Prostate gland (tissue), 2 donors: Measurements from ENCODE around the gene PTK6. TPM values are rescaled to one million over a fixed set of nuclear protein-coding genes. Genes with fewer than 3 reads are reported as not detected.
A peak's percentile ranks its signal among the peaks of the same experiment; 100 is the strongest.

Experiments used
- DNase-seq: peaks from one replicate; pipeline ENCODE4 v3.0.0-alpha.2; 2019; ENCODE audit warnings: low spot score
- H3K27ac ChIP-seq, 2 donors: fragments of 200-600 bp; sonication (generic); 2 replicates each; pipeline ENCODE4 v1.5.1; 2017 to 2019
- H3K27me3 ChIP-seq: fragments of 200-600 bp; sonication (generic); replicated peaks from 2 replicates; pipeline ENCODE4 v1.5.1; 2019; ENCODE audit not compliant: insufficient read depth
- H3K36me3 ChIP-seq, 2 donors: fragments of 200-600 bp; sonication (generic); 1 replicate in 1 of 2; 2 replicates in 1 of 2; pipeline versions ENCODE4 v1.5.1 to v1.8.1; 2017 to 2019
- H3K4me1 ChIP-seq: fragments of 200-600 bp; sonication (generic); replicated peaks from 2 replicates; pipeline ENCODE4 v1.5.1; 2019
- H3K4me3 ChIP-seq, 2 donors: fragments of 200-600 bp; sonication (generic); 2 replicates each; pipeline ENCODE4 v1.5.1; 2017 to 2019
- H3K9me3 ChIP-seq: fragments of 200-600 bp; sonication (generic); 2 replicates; pipeline ENCODE4 v1.5.1; 2017
- POLR2A ChIP-seq: fragments of 450-650 bp; IDR thresholded peaks from one replicate; pipeline ENCODE4 v1.6.1; 2016; ENCODE audit warnings: antibody characterized with exemption, mild to moderate bottlenecking
- POLR2AphosphoS5 ChIP-seq: sonication (generic); formaldehyde crosslinking; IDR thresholded peaks from one replicate; pipeline ENCODE4 v1.6.1; 2017; ENCODE audit warnings: antibody characterized with exemption
- WGBS: methylation state at CpG from one replicate; pipeline ENCODE4 v1.1.5; 2018; 5-methylcytosine and 5-hydroxymethylcytosine counted together
- intact Hi-C: fragments of 100-400 bp; cut with DNase I; formaldehyde crosslinking; loops from one replicate; pipeline ENCODE4 v1.14.2; 2022
- total RNA-seq, 2 donors: library from RNA; depleted of rRNA; stranded (reverse); fragments of >200 nt; gene quantifications; one replicate each; pipeline ENCODE4 v1.1.0, GENCODE V29; 2016
- TF ChIP-seq, protein P1 (sequence below), 4 experiments: fragments of 200-600 bp in 2 of 4; fragments of 450-650 bp in 2 of 4; sonication (generic) in 2 of 4; IDR thresholded peaks; 1 replicate in 3 of 4; 2 replicates in 1 of 4; pipeline ENCODE4 v1.5.1; 2016 to 2019; ENCODE audit warnings: antibody characterized with exemption in 4 of 4, mild to moderate bottlenecking in 2 of 4, moderate library complexity in 2 of 4

Gene PTK6
- total RNA-seq, 2 donors from 2014 or later, result 0.77 to 1.1 TPM

DNA sequence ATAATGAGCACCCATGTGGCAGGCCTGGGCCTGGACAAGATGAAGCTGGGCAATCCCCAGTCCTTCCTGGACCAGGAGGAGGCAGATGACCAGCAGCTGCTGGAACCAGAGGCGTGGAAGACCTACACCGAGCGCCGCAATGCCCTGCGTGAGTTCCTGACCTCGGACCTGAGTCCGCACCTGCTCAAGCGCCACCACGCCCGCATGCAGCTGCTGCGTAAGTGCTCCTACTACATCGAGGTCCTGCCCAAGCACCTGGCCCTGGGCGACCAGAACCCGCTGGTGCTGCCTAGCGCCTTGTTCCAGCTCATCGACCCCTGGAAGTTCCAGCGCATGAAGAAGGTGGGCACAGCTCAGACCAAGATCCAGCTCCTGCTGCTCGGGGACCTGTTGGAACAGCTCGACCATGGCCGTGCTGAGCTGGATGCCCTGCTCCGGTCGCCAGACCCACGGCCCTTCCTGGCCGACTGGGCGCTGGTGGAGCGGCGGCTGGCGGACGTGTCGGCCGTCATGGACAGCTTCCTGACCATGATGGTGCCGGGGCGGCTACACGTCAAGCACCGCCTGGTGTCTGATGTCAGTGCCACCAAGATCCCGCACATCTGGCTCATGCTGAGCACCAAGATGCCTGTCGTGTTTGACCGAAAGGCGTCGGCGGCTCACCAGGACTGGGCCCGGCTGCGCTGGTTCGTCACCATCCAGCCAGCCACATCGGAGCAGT lies 18.6 kb upstream of the PTK6 start:
- 94% methylated on average over 30 of the region's 45 CpGs for WGBS
- Histone ChIP-seq H3K4me1 (no peaks in the 10 kb centered on the region), H3K36me3 (peaks cover 0 to 4% of the 10 kb centered on the region in 2 donors), H3K4me3 (no peak overlapping the region), H3K9me3 (no peaks in the 10 kb centered on the region), H3K27ac (no peak overlapping the region), H3K27me3 (no peaks in the 10 kb centered on the region)
- no peak for DNase-seq
- intact Hi-C loops, result no loop called here
- TF ChIP-seq, protein P1, sequence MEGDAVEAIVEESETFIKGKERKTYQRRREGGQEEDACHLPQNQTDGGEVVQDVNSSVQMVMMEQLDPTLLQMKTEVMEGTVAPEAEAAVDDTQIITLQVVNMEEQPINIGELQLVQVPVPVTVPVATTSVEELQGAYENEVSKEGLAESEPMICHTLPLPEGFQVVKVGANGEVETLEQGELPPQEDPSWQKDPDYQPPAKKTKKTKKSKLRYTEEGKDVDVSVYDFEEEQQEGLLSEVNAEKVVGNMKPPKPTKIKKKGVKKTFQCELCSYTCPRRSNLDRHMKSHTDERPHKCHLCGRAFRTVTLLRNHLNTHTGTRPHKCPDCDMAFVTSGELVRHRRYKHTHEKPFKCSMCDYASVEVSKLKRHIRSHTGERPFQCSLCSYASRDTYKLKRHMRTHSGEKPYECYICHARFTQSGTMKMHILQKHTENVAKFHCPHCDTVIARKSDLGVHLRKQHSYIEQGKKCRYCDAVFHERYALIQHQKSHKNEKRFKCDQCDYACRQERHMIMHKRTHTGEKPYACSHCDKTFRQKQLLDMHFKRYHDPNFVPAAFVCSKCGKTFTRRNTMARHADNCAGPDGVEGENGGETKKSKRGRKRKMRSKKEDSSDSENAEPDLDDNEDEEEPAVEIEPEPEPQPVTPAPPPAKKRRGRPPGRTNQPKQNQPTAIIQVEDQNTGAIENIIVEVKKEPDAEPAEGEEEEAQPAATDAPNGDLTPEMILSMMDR (IDR thresholded peaks at IDR 0.05), result no peak
- no peak for TF ChIP-seq POLR2A
- TF ChIP-seq POLR2AphosphoS5, result no peak

DNA sequence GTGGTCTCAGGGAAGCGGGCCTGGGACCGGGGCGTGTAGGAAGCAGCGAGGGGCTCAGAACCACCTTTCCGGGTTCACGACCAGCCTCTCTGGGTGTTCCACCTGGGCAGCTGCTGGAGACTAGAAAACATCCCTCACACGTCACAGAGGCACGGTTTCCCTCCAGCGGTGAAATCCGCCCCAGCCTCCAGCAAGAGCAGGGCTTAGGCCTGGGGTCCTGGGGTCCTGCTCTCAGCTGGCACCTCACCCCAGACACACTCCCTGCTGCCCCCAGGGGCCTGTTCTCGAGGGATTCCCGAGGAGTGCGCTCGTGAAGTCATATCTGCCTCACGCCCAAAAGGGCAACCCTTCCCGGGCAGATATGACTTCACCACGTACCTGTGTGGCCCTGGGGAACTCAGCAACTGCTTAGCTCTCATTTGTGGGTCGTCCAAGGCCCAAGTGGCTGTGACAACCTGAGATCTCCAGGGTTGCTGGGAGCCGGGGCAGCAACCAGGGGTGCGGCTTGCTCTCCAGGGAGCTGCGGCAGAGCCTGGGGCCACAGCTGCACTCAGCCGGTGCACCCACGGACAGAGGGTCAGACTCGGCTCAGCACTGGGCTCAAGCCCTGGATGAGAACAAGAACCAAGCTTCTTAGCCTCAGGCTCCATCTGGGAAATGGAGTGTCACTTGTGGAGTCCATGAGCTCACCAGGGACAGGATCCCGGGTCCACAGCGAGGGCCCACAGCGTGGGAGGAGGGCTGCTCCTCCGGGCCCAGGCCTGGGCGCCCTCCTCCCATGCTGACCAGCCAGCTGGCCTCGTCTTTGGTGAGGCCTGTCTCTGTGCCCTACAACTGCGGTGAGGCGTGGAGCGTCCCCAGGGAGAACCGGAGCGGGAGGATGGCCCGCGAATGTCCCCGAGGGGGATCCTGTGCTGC lies 17.4 kb upstream of the PTK6 start:
- Histone ChIP-seq H3K9me3 (no peaks in the 10 kb centered on the region), H3K27ac (no peak overlapping the region), H3K4me1 (no peaks in the 10 kb centered on the region), H3K36me3 (no peaks in the 10 kb centered on the region), H3K27me3 (no peaks in the 10 kb centered on the region), H3K4me3 (peak overlapping the region; percentile 38 to 51)
- no peak for DNase-seq
- intact Hi-C loops, result no loop called here
- TF ChIP-seq POLR2AphosphoS5 (no peak), POLR2A (no peak)
- TF ChIP-seq, protein P1 (IDR thresholded peaks at IDR 0.05), result no peak
- WGBS, result 80% methylated on average over 38 of the region's 38 CpGs

DNA sequence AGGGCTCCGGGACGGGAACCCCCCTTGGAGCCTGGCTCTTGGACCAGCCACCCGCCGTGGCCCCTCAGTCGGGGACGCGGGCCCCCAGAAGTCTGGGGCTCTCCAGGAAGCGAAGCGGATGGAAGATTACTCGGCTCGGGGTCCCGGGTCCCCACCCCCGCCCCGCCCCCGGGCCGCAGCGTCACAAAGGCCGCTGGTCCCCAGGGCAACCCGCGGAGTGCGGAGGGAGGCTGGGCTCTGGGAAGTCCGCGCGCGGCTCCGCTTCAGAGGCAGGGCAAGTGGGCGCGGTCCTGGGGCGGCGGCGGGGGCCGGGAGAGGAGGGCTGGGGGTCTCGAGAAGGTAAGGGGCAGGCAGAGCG lies 16.7 kb upstream of the PTK6 start, which contains the start of gene FNDC11:
Gene FNDC11, plus strand, starts transcription at position 227 of the 358 bp plus-strand sequence. CDS start 1,505 bp downstream, outside the sequence.
- no peaks in the 10 kb centered on the region for H3K4me1 ChIP-seq
- DNase-seq, result no peak
- intact Hi-C loops, result no loop called here
- H3K36me3 ChIP-seq, result no peaks in the 10 kb centered on the region
- no peak within 1 kb of the TSS for H3K27ac ChIP-seq
- TF ChIP-seq POLR2A, result no peak
- TF ChIP-seq, protein P1 (IDR thresholded peaks at IDR 0.05), result no peak
- TF ChIP-seq POLR2AphosphoS5, result no peak
- 5% methylated on average over 24 of the region's 34 CpGs for WGBS
- no peaks in the 10 kb centered on the region for H3K9me3 ChIP-seq
- H3K27me3 ChIP-seq, result no peaks in the 10 kb centered on the region
- H3K4me3 ChIP-seq, result peak within 1 kb of the TSS; percentile 38 to 51

DNA sequence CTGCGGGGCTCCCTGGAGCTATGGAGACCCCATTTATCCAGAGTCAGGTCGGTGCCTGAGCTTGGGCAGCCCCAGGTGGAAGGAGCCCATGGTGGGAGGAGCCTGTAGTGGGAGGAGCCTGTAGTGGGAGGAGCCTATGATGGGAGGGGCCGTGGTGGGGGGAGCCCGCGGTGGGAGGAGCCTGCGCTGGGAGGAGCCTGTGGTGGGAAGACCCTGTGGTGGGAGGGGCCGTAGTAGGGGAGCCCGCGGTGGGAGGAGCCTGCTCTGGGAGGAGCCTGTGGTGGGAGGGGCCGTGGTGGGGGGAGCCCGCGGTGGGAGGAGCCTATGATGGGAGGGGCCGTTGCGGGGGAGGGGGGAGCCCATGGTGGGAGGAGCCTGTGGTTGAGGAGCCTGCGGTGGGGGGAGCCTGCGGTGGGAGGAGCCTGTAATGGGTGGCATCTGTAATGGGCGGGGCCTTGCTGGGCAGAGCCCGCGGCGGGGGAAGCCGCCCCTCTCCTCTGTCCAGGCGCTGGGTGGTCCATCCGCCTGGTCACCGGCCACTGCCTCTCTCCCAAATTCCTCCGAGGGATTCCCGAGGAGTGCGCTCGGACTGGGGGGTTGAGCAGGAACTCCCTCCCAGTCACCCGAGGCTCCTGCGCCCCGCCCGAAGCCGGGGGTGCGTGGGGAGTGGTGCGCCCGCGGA lies 16.2 kb upstream of the PTK6 start:
- peak; percentile 81 for DNase-seq
- no peak overlapping the region for H3K27ac ChIP-seq
- H3K9me3 ChIP-seq, result no peaks in the 10 kb centered on the region
- H3K36me3 ChIP-seq, result no peaks in the 10 kb centered on the region
- intact Hi-C loops, result no loop called here
- peak overlapping the region; percentile 38 to 51 for H3K4me3 ChIP-seq
- no peaks in the 10 kb centered on the region for H3K27me3 ChIP-seq
- no peaks in the 10 kb centered on the region for H3K4me1 ChIP-seq
- 4% methylated on average over 36 of the region's 37 CpGs for WGBS
- TF ChIP-seq POLR2A, result peak; percentile 42
- TF ChIP-seq POLR2AphosphoS5, result no peak
